ENCODE data around the gene SHISAL1.

The SHISAL1 gene

GRCh38 chr22:44203203-44203602 is 109.5 kb downstream of the SHISAL1 start:
- no peak overlapping the region for H3K9ac ChIP-seq (ENCODE audit: low read depth, low read length)
- no peaks in the 10 kb centered on the region for H3K9me3 ChIP-seq (ENCODE audit: control insufficient read depth, insufficient read depth, low read length)
- no peaks in the 10 kb centered on the region for H3K27me3 ChIP-seq (ENCODE audit: control insufficient read depth, insufficient read depth, low read length)
- H3K4me1 ChIP-seq (ENCODE audit: control insufficient read depth, insufficient read depth, low read length), result no peaks in the 10 kb centered on the region
- no peak overlapping the region for H3K4me3 ChIP-seq (ENCODE audit: low read depth, low read length)
- H3K36me3 ChIP-seq (ENCODE audit: control insufficient read depth, insufficient read depth, low read length), result no peaks in the 10 kb centered on the region

GRCh38 chr22:44202261-44202789 is 110.4 kb downstream of the SHISAL1 start:
- Histone ChIP-seq H3K9ac (ENCODE audit: low read depth, low read length) (no peak overlapping the region), H3K9me3 (ENCODE audit: control insufficient read depth, insufficient read depth, low read length) (no peaks in the 10 kb centered on the region), H3K27me3 (ENCODE audit: control insufficient read depth, insufficient read depth, low read length) (no peaks in the 10 kb centered on the region), H3K4me3 (ENCODE audit: low read depth, low read length) (no peak overlapping the region), H3K36me3 (ENCODE audit: control insufficient read depth, insufficient read depth, low read length) (no peaks in the 10 kb centered on the region), H3K4me1 (ENCODE audit: control insufficient read depth, insufficient read depth, low read length) (no peaks in the 10 kb centered on the region)

GRCh38 chr22:44201665-44202064 is 111.1 kb downstream of the SHISAL1 start:
- no peak overlapping the region for H3K9ac ChIP-seq (ENCODE audit: low read depth, low read length)
- H3K4me1 ChIP-seq (ENCODE audit: control insufficient read depth, insufficient read depth, low read length), result no peaks in the 10 kb centered on the region
- no peaks in the 10 kb centered on the region for H3K27me3 ChIP-seq (ENCODE audit: control insufficient read depth, insufficient read depth, low read length)
- H3K36me3 ChIP-seq (ENCODE audit: control insufficient read depth, insufficient read depth, low read length), result no peaks in the 10 kb centered on the region
- no peaks in the 10 kb centered on the region for H3K9me3 ChIP-seq (ENCODE audit: control insufficient read depth, insufficient read depth, low read length)
- no peak overlapping the region for H3K4me3 ChIP-seq (ENCODE audit: low read depth, low read length)

- Histone ChIP-seq H3K4me1 (ENCODE audit: control insufficient read depth, insufficient read depth, low read length) (no peaks in the 10 kb centered on the region), H3K36me3 (ENCODE audit: control insufficient read depth, insufficient read depth, low read length) (no peaks in the 10 kb centered on the region), H3K27me3 (ENCODE audit: control insufficient read depth, insufficient read depth, low read length) (no peaks in the 10 kb centered on the region)
Observed at GRCh38 chr22:44200855-44201550, 111.7 kb downstream of the SHISAL1 start.

GRCh38 chr22:44200451-44200850 is 112.3 kb downstream of the SHISAL1 start:
- Histone ChIP-seq H3K9me3 (ENCODE audit: control insufficient read depth, insufficient read depth, low read length) (no peaks in the 10 kb centered on the region), H3K27me3 (ENCODE audit: control insufficient read depth, insufficient read depth, low read length) (no peaks in the 10 kb centered on the region), H3K4me1 (ENCODE audit: control insufficient read depth, insufficient read depth, low read length) (no peaks in the 10 kb centered on the region), H3K4me3 (ENCODE audit: low read depth, low read length) (no peak overlapping the region), H3K36me3 (ENCODE audit: control insufficient read depth, insufficient read depth, low read length) (no peaks in the 10 kb centered on the region), H3K9ac (ENCODE audit: low read depth, low read length) (no peak overlapping the region)

More at GRCh38 chr22:44200855-44201550, 111.7 kb downstream of the SHISAL1 start:
- H3K9me3 ChIP-seq (ENCODE audit: control insufficient read depth, insufficient read depth, low read length), result no peaks in the 10 kb centered on the region
- H3K4me3 ChIP-seq (ENCODE audit: low read depth, low read length), result no peak overlapping the region
- no peak overlapping the region for H3K9ac ChIP-seq (ENCODE audit: low read depth, low read length)

- no peaks in the 10 kb centered on the region for H3K4me1 ChIP-seq (ENCODE audit: control insufficient read depth, insufficient read depth, low read length)
- H3K36me3 ChIP-seq (ENCODE audit: control insufficient read depth, insufficient read depth, low read length), result no peaks in the 10 kb centered on the region
- no peaks in the 10 kb centered on the region for H3K9me3 ChIP-seq (ENCODE audit: control insufficient read depth, insufficient read depth, low read length)
- H3K9ac ChIP-seq (ENCODE audit: low read depth, low read length), result no peak overlapping the region
- H3K27me3 ChIP-seq (ENCODE audit: control insufficient read depth, insufficient read depth, low read length), result no peaks in the 10 kb centered on the region
- no peak overlapping the region for H3K4me3 ChIP-seq (ENCODE audit: low read depth, low read length)
Observed at GRCh38 chr22:44199866-44200265, 112.9 kb downstream of the SHISAL1 start.

GRCh38 chr22:44199164-44199563 is 113.6 kb downstream of the SHISAL1 start:
- Histone ChIP-seq H3K27me3 (ENCODE audit: control insufficient read depth, insufficient read depth, low read length) (no peaks in the 10 kb centered on the region), H3K36me3 (ENCODE audit: control insufficient read depth, insufficient read depth, low read length) (no peaks in the 10 kb centered on the region), H3K4me1 (ENCODE audit: control insufficient read depth, insufficient read depth, low read length) (no peaks in the 10 kb centered on the region), H3K9me3 (ENCODE audit: control insufficient read depth, insufficient read depth, low read length) (no peaks in the 10 kb centered on the region), H3K4me3 (ENCODE audit: low read depth, low read length) (no peak overlapping the region), H3K9ac (ENCODE audit: low read depth, low read length) (no peak overlapping the region)

- no peaks in the 10 kb centered on the region for H3K36me3 ChIP-seq (ENCODE audit: control insufficient read depth, insufficient read depth, low read length)
- no peak overlapping the region for H3K9ac ChIP-seq (ENCODE audit: low read depth, low read length)
- H3K27me3 ChIP-seq (ENCODE audit: control insufficient read depth, insufficient read depth, low read length), result no peaks in the 10 kb centered on the region
- no peak overlapping the region for H3K4me3 ChIP-seq (ENCODE audit: low read depth, low read length)
- no peaks in the 10 kb centered on the region for H3K4me1 ChIP-seq (ENCODE audit: control insufficient read depth, insufficient read depth, low read length)
- H3K9me3 ChIP-seq (ENCODE audit: control insufficient read depth, insufficient read depth, low read length), result no peaks in the 10 kb centered on the region
Observed at GRCh38 chr22:44197271-44197670, 115.5 kb downstream of the SHISAL1 start.

- Histone ChIP-seq H3K9ac (ENCODE audit: low read depth, low read length) (no peak overlapping the region), H3K9me3 (ENCODE audit: control insufficient read depth, insufficient read depth, low read length) (no peaks in the 10 kb centered on the region), H3K4me1 (ENCODE audit: control insufficient read depth, insufficient read depth, low read length) (no peaks in the 10 kb centered on the region), H3K4me3 (ENCODE audit: low read depth, low read length) (no peak overlapping the region), H3K27me3 (ENCODE audit: control insufficient read depth, insufficient read depth, low read length) (no peaks in the 10 kb centered on the region), H3K36me3 (ENCODE audit: control insufficient read depth, insufficient read depth, low read length) (no peaks in the 10 kb centered on the region)
Observed at GRCh38 chr22:44196731-44197131, 116.0 kb downstream of the SHISAL1 start.

GRCh38 chr22:44196241-44196640 is 116.5 kb downstream of the SHISAL1 start:
- H3K9ac ChIP-seq (ENCODE audit: low read depth, low read length), result no peak overlapping the region
- no peaks in the 10 kb centered on the region for H3K9me3 ChIP-seq (ENCODE audit: control insufficient read depth, insufficient read depth, low read length)
- no peaks in the 10 kb centered on the region for H3K4me1 ChIP-seq (ENCODE audit: control insufficient read depth, insufficient read depth, low read length)
- no peaks in the 10 kb centered on the region for H3K36me3 ChIP-seq (ENCODE audit: control insufficient read depth, insufficient read depth, low read length)
- H3K4me3 ChIP-seq (ENCODE audit: low read depth, low read length), result no peak overlapping the region
- no peaks in the 10 kb centered on the region for H3K27me3 ChIP-seq (ENCODE audit: control insufficient read depth, insufficient read depth, low read length)

GRCh38 chr22:44195189-44195871 is 117.4 kb downstream of the SHISAL1 start:
- Histone ChIP-seq H3K9me3 (ENCODE audit: control insufficient read depth, insufficient read depth, low read length) (no peaks in the 10 kb centered on the region), H3K27me3 (ENCODE audit: control insufficient read depth, insufficient read depth, low read length) (no peaks in the 10 kb centered on the region), H3K4me1 (ENCODE audit: control insufficient read depth, insufficient read depth, low read length) (no peaks in the 10 kb centered on the region), H3K4me3 (ENCODE audit: low read depth, low read length) (no peak overlapping the region), H3K9ac (ENCODE audit: low read depth, low read length) (no peak overlapping the region), H3K36me3 (ENCODE audit: control insufficient read depth, insufficient read depth, low read length) (no peaks in the 10 kb centered on the region)

- Histone ChIP-seq H3K27me3 (ENCODE audit: control insufficient read depth, insufficient read depth, low read length) (no peaks in the 10 kb centered on the region), H3K4me3 (ENCODE audit: low read depth, low read length) (no peak overlapping the region), H3K36me3 (ENCODE audit: control insufficient read depth, insufficient read depth, low read length) (no peaks in the 10 kb centered on the region), H3K9me3 (ENCODE audit: control insufficient read depth, insufficient read depth, low read length) (no peaks in the 10 kb centered on the region), H3K4me1 (ENCODE audit: control insufficient read depth, insufficient read depth, low read length) (no peaks in the 10 kb centered on the region), H3K9ac (ENCODE audit: low read depth, low read length) (no peak overlapping the region)
Observed at GRCh38 chr22:44194569-44194968, 118.2 kb downstream of the SHISAL1 start.
